ENCODE measurements around the gene CLEC1B.

DNA sequence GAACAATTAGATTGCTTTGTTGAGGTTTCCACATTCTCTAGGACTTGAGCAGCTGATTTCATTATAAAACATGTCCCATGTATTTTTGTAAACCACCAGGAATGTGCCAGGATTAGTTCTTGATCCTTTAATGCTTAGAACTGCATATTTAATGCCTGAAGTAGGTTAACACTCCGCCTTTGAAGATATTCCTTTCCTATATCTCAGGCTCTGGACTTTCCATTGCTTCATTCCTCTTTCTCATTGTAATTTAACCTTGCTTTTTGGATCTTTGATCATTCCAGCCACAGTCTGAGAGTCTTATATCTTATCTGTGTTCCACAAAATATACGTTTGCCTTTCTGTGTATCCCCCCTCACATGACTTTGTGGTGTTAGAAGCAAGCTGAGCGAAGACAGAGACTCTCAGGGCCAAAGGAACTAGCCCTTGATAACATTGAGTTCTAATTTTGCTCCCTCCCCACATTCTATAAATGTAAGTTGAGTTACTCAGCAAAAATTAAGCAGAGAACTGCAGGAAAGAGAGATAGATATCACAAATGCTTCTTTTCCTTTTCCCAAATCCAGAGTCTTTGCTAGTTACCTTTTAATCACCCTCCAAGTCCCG lies 2.4 kb upstream of the CLEC1B start:
- TF ChIP-seq EZH2phosphoT487 (IDR thresholded peaks at IDR 0.05; ENCODE audit: low read length), result no peak
- TF ChIP-seq, protein P1, sequence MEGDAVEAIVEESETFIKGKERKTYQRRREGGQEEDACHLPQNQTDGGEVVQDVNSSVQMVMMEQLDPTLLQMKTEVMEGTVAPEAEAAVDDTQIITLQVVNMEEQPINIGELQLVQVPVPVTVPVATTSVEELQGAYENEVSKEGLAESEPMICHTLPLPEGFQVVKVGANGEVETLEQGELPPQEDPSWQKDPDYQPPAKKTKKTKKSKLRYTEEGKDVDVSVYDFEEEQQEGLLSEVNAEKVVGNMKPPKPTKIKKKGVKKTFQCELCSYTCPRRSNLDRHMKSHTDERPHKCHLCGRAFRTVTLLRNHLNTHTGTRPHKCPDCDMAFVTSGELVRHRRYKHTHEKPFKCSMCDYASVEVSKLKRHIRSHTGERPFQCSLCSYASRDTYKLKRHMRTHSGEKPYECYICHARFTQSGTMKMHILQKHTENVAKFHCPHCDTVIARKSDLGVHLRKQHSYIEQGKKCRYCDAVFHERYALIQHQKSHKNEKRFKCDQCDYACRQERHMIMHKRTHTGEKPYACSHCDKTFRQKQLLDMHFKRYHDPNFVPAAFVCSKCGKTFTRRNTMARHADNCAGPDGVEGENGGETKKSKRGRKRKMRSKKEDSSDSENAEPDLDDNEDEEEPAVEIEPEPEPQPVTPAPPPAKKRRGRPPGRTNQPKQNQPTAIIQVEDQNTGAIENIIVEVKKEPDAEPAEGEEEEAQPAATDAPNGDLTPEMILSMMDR (IDR thresholded peaks at IDR 0.05; ENCODE audit: low read length), result no peak
